Activated CD4-positive, alpha-beta T cell treated with anti-CD3 and anti-CD28 coated beads for 1 hour (primary cell): ENCODE data around the gene ADAD1.

Experiments used
- DNase-seq: peaks from one replicate; pipeline ENCODE4 v3.0.0-alpha.2; 2020

The ADAD1 gene

DNA sequence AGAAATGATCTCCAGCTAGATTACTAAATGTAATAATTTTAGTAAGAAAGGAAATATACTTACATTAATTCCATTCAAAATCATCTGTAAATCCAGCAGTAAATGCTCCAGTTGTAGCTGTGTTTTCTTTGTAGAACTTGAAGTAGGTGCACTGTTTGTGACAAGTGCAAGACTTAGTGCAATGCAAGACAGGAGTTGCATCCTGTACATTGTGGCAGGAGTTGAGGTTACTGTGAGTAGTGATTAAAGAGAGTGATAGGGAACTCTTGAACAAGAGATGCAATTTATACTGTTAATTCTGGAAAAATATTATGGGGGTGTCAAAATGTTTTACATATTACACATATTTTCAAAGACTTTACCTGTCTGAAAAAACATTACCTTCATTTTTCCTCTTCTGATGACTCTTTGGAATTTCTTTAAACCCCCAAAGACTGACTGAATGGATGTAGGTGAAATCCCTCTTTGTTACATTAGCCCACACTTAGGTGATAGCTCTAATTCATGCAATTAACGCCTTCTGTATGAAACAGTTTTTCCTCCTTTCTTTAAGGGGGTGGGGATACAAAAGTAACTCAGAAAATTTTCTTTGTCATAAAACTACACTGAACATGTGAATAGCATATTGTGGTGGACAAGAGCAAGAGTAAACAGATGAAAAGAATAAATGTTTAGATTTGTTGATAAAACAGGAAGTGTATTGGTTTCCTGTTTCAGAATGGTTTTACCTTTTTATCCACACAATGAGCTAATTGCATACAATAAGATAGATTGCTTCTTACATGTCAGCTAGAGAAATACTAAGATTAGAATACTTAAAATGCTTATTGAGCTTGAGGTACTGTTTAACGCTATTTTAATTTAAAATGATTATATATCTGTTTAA, 77.7 kb downstream of the ADAD1 start, which contains the start of gene IL2:
Gene IL2, minus strand, starts transcription at position 495 of the 886 bp plus-strand sequence. Its CDS starts 285 bp downstream, at position 210.
- no peak for DNase-seq

DNA sequence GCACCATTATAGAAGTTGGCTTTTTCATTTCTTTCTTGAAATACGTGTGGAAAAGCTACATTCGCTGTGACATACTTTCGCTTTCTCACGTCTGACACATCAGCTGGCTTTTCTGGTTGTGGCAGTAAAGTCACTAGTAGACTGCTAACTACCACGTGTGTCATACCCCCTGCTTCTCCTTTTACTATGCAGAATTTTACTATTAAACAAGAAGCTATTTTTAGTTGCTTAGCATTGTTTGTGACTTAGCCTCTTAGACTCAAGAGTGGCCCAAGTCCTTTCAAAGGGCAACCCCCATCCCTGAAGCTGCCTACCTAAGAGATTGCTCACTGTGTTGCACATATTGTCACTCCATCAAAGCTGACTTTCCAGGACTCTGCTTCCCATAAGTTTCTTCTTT, 79.8 kb downstream of the ADAD1 start:
- no peak for DNase-seq

DNA sequence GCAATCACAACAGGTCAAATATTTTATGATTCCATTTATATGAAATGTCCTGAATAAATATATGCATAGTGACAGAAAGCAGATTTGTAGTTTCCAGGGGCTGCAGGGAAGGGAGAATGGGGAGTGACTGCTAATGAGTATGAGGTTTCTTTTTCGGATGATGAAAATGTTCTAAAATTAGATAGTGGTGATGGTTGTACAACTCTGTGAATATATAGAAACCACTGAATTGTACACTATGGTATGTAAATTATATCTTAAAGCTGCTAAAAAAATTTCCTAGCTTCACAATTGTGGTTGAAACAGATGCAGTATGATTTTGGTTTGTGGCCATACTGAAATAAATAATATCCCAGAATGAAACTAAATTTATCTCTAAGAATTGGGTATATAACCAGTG, 90.6 kb downstream of the ADAD1 start:
- DNase-seq: no peak

DNA sequence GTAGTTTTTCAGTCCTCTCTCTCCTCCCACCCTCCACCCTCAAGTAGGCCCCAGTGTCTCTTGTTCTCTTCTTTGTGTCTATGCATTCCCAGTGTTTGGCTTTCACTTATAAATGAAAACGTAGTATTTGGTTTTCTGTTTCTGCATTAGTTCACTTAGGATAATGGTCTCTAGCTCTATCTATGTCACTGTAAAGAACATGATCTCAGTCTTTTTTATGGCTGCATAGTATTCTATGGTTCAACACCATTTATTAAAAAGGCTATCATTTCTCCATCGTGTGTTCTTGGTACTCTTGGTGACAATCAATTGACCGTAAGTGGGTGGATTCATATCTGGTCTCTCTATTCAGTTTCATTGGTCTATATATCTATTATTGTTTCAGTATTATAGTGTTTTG, 96.4 kb downstream of the ADAD1 start:
- no peak for DNase-seq

DNA sequence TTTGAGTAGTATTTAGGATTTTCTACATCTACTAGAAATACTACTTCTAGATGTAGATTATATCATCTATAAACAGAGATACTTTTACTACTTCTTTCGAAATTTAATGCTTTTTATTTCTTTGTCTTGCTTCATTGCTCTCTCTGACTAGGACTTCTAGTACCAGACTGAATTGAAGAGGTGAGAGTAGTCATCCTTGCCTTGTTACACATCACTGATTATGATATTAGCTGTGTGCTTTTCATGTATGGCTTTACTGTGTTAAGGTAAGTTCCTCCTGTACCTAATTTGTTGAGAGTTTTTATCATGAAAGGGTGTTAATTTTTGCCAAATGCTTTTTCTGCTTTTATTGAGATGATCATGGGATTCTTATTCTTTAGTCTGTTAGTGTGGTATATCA, 97.3 kb downstream of the ADAD1 start:
- DNase-seq: no peak

GRCh38 chr4:122476745-122477144, 97.9 kb downstream of the ADAD1 start:
- DNase-seq: no peak
